Measurements from ENCODE around the gene CLN3. TPM values are rescaled to one million over a fixed set of nuclear protein-coding genes. Genes with fewer than 3 reads are reported as not detected.

Gene CLN3
- total and polyA plus RNA-seq, 2 of the 13 experiments (the other 11 are each of a cell fraction or from before 2014, with no cell fraction given), result 23.4 to 46.8 TPM

GRCh38 chr16:28491230-28491969, 474 bp downstream of the CLN3 start (continued):
- no peak for TF ChIP-seq ZUFSP (CRISPR knock-in tag; IDR thresholded peaks at IDR 0.05; ENCODE audit: borderline replicate concordance)
- peak; percentile 93 for TF ChIP-seq HES4 (CRISPR knock-in tag; IDR thresholded peaks at IDR 0.05; ENCODE audit: borderline replicate concordance)
- TF ChIP-seq GFI1 (CRISPR knock-in tag; IDR thresholded peaks at IDR 0.05; ENCODE audit: borderline replicate concordance), result 0 out of 2 replicates have a peak, but pooled peaks have one; percentile 41
- TF ChIP-seq ZNF180 (CRISPR knock-in tag; IDR thresholded peaks at IDR 0.05; ENCODE audit: borderline replicate concordance, low read depth), result no peak
- no peak for TF ChIP-seq ZNF557 (CRISPR knock-in tag; IDR thresholded peaks at IDR 0.05)
- TF ChIP-seq, protein P1, sequence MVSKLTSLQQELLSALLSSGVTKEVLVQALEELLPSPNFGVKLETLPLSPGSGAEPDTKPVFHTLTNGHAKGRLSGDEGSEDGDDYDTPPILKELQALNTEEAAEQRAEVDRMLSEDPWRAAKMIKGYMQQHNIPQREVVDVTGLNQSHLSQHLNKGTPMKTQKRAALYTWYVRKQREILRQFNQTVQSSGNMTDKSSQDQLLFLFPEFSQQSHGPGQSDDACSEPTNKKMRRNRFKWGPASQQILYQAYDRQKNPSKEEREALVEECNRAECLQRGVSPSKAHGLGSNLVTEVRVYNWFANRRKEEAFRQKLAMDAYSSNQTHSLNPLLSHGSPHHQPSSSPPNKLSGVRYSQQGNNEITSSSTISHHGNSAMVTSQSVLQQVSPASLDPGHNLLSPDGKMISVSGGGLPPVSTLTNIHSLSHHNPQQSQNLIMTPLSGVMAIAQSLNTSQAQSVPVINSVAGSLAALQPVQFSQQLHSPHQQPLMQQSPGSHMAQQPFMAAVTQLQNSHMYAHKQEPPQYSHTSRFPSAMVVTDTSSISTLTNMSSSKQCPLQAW (CRISPR knock-in tag; IDR thresholded peaks at IDR 0.05), result peak; percentile 29; the same call in 1 of the 2 replicates
- TF ChIP-seq ZNF234 (CRISPR knock-in tag; conservative IDR thresholded peaks at IDR 0.05), result 0 out of 2 replicates have a peak, but pooled peaks have one; percentile 2
- no peak for TF ChIP-seq ZNF136 (CRISPR knock-in tag; IDR thresholded peaks at IDR 0.05; ENCODE audit: low read depth)
- no peak for TF ChIP-seq MBD4 (IDR thresholded peaks at IDR 0.05; ENCODE audit: borderline replicate concordance, low read length)
- TF ChIP-seq TP53 (CRISPR knock-in tag; conservative IDR thresholded peaks at IDR 0.05), result 0 out of 2 replicates have a peak, but pooled peaks have one; percentile 11
- no peak for TF ChIP-seq MEIS1 (CRISPR knock-in tag; IDR thresholded peaks at IDR 0.05; ENCODE audit: borderline replicate concordance)
- peak; percentile 26; the same call in 1 of the 2 replicates for TF ChIP-seq CEBPG (CRISPR knock-in tag; IDR thresholded peaks at IDR 0.05)
- TF ChIP-seq ZNF18 (CRISPR knock-in tag; IDR thresholded peaks at IDR 0.05; ENCODE audit: insufficient replicate concordance), result no peak
- 0 out of 2 replicates have a peak, but pooled peaks have one; percentile 14 for TF ChIP-seq SP2 (CRISPR knock-in tag; IDR thresholded peaks at IDR 0.05)
- no peak for TF ChIP-seq NFYB (CRISPR knock-in tag; IDR thresholded peaks at IDR 0.05)
- TF ChIP-seq ZNF678 (CRISPR knock-in tag; IDR thresholded peaks at IDR 0.05), result no peak
- no peak for TF ChIP-seq FOXP1 (IDR thresholded peaks at IDR 0.05)
- peak; percentile 17; the same call in 1 of the 2 replicates for TF ChIP-seq FOXP1 (CRISPR knock-in tag; IDR thresholded peaks at IDR 0.05)
- peak; percentile 31; the same call in 1 of the 2 replicates for TF ChIP-seq EEA1 (CRISPR knock-in tag; IDR thresholded peaks at IDR 0.05; ENCODE audit: borderline replicate concordance)
- TF ChIP-seq ZNF510 (CRISPR knock-in tag; IDR thresholded peaks at IDR 0.05; ENCODE audit: low read depth), result peak; percentile 72; the same call in 1 of the 2 replicates
- no peak for TF ChIP-seq GATA4 (IDR thresholded peaks at IDR 0.05; ENCODE audit: borderline replicate concordance, low read depth)
- peak; percentile 89; the same call in 1 of the 2 replicates for TF ChIP-seq ZNF501 (CRISPR knock-in tag; IDR thresholded peaks at IDR 0.05)
- TF ChIP-seq FOXC1 (CRISPR knock-in tag; IDR thresholded peaks at IDR 0.05; ENCODE audit: borderline replicate concordance), result no peak; the same call in 1 of the 2 replicates
- TF ChIP-seq, protein P2, sequence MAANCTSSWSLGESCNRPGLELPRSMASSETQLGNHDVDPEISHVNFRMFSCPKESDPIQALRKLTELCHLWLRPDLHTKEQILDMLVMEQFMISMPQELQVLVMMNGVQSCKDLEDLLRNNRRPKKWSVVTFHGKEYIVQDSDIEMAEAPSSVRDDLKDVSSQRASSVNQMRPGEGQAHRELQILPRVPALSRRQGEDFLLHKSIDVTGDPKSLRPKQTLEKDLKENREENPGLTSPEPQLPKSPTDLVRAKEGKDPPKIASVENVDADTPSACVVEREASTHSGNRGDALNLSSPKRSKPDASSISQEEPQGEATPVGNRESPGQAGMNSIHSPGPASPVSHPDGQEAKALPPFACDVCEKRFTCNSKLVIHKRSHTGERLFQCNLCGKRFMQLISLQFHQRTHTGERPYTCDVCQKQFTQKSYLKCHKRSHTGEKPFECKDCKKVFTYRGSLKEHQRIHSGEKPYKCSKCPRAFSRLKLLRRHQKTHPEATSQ (CRISPR knock-in tag; IDR thresholded peaks at IDR 0.05; ENCODE audit: borderline replicate concordance), result 0 out of 2 replicates have a peak, but pooled peaks have one; percentile 5

All from HepG2 (cell line).